ENCODE results near the gene SMIM38.

The SMIM38 gene

GRCh38 chr11:69203381-69203780 is 47.6 kb downstream of the SMIM38 start:
- no peak for DNase-seq (ENCODE audit: low spot score)

GRCh38 chr11:69203901-69204245 is 48.1 kb downstream of the SMIM38 start:
- no peak for DNase-seq (ENCODE audit: low spot score)

DNA sequence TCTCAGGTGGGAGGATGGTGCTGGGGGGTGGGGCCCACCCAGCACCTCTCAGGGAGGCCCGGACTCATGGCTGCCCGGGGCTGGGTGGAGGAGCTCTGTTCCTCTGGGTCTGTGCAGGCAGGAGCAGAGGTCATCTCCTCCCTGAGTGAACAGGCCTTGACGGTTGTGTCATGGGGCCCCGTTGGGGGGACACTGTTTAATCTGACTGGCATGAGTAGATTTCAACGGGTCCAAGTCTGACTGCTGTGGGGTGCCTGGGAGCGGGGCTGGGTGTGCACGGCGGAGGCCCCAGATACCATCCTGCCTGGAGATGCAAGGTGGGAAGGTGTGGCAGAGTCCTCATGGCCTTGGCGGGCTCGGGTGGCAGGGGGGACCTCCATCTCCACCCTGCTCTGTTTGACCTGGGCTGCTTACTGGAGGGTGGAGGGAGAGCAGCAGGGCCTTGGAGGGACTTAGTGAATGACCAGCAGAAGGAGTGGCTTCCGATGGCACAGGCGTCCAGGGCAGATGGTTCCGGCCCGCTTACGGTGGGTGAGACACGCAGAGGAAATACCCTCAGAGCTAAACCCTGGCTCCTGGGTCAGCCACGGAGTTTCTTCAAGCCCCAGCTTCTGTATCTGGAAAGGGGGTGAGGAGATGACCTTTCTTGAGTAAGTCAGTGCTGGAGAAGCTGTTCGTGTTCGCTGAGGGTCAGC is 48.7 kb downstream of the SMIM38 start:
- DNase-seq (ENCODE audit: low spot score) = no peak

DNA sequence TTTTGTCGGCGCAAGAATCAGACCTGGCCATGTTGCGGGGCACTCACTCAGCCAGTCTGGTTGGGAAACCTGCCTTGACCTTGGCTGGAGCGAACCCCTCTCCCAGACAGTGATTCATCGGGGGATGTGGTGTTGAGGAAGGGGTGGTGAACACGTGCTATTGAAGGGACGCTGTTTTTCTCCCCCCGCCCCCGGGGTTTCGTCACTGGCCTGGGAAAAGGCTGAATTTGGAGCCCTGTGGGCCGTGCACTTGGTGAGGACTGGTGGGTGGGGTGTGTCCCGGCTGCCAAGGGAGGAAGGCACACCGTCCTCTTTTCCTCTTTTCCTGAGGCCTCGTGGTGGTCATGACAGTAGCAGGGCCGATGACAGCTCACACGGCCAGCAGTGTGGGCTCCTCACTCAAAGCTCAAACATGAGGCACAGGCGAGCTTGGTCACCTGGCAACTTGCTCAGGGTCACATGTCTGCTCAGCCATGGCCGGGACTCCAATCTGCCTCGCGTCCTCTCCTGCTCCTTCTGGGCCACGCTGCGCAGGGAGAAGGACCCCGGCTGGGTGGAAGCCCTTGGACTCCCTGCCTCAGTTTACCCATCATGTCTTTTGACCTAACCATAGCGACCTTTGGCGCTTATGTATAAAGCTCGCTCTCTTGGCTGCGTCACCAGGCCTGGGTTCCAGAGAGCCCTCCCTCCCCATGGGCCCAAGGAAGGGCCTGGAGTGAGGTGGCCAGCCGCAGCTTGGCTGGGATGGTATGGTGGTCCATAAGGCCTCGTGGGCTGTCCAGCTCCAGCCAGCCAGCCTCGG is 49.4 kb downstream of the SMIM38 start:
- DNase-seq (ENCODE audit: low spot score) = no peak

Data from AG20443 (cell line).